Right cardiac atrium (tissue), 5 donors: Measurements from ENCODE around the gene GARNL3. TPM values are rescaled to one million over a fixed set of nuclear protein-coding genes. Genes with fewer than 3 reads are reported as not detected.

Experiments used
- ATAC-seq, 2 donors: fragments of 200-7000 bp; cut with Tn5 transposase; one replicate each; pipeline versions ENCODE4 v1.8.0 to v1.9.1; 2020; ENCODE audit warnings: moderate library complexity in 2 of 2, mild to moderate bottlenecking in 1 of 2
- DNase-seq, 3 donors: peaks; one replicate each; pipeline ENCODE4 v3.0.0-alpha.2; 2020
- H3K27ac ChIP-seq: one replicate; pipeline ENCODE4 v1.5.1; 2013; ENCODE audit warnings: mild to moderate bottlenecking, low read length, control low read depth, moderate library complexity
- H3K27me3 ChIP-seq: one replicate; pipeline ENCODE4 v1.6.1; 2013; ENCODE audit not compliant: control insufficient read depth, insufficient read depth
- H3K4me1 ChIP-seq: one replicate; pipeline ENCODE4 v1.6.1; 2013; ENCODE audit warnings: low read length; ENCODE audit not compliant: control insufficient read depth, insufficient read depth
- H3K4me3 ChIP-seq: one replicate; pipeline ENCODE4 v1.5.1; 2013; ENCODE audit warnings: low read length, control low read depth
- H3K9me3 ChIP-seq: one replicate; pipeline ENCODE4 v1.6.1; 2013; ENCODE audit warnings: low read length; ENCODE audit not compliant: control insufficient read depth
- WGBS: extraction: QIAGEN DNeasy Blood & Tissue Kit; methylation state at CpG from one replicate; pipeline ENCODE4 v1.1.7; 2013; 5-methylcytosine and 5-hydroxymethylcytosine counted together
- intact Hi-C, 4 donors: fragments of 100-400 bp; cut with DNase I; formaldehyde crosslinking; loops; one replicate each; pipeline versions ENCODE4 v1.11.0 to v1.14.0; 2022 to 2023
- polyA plus RNA-seq: library from polyadenylated mRNA; stranded (reverse); fragments of 200-250 nt; gene quantifications from one replicate; pipeline ENCODE4 v1.2.3, GENCODE V29; 2013
- total RNA-seq, 4 donors: library from RNA; stranded (reverse); fragmentation: NEBNext Ultra II Directional; extraction: Animal tissue kit (Norgen Biotek cat#: 25700); gene quantifications; one replicate each; pipeline ENCODE4 v1.2.1, GENCODE V29; 2021
- donor health status: healthy with polysubstance abuse.
- donor health status: DM: no; HTN: yes; CAD: no.
- donor health status: DM: no; HTN: no; CAD: no.
- donor health status: DM: no; HTN: yes; CAD: no; lungs with severe emphysema.
- donor health status: DM: yes; HTN: yes; CAD: no.

The GARNL3 gene
- total and polyA plus RNA-seq, 5 donors, result 9.1 to 24.2 (median 16.4) TPM

- no peak for ATAC-seq
- Histone ChIP-seq H3K4me1 (peaks cover 2% of the 10 kb centered on the region), H3K27ac (no peak overlapping the region), H3K9me3 (no peaks in the 10 kb centered on the region), H3K27me3 (no peaks in the 10 kb centered on the region), H3K4me3 (no peak overlapping the region)
- intact Hi-C loops, result no loop called here
- DNase-seq, result no peak
- WGBS, result 51% methylated on average over 6 of the region's 6 CpGs
Observed at GRCh38 chr9:127368852-127369402, 104.4 kb downstream of the GARNL3 start.

- no peak for DNase-seq
- intact Hi-C loops, result no loop called here
- 93% methylated on average over 8 of the region's 8 CpGs for WGBS
- Histone ChIP-seq H3K4me1 (peaks cover 2% of the 10 kb centered on the region), H3K27ac (no peak overlapping the region), H3K9me3 (no peaks in the 10 kb centered on the region), H3K4me3 (no peak overlapping the region), H3K27me3 (no peaks in the 10 kb centered on the region)
- ATAC-seq, result no peak
Observed at GRCh38 chr9:127369428-127369827, 104.9 kb downstream of the GARNL3 start.

GRCh38 chr9:127370147-127370579 is 105.6 kb downstream of the GARNL3 start:
- 29% methylated on average over 7 of the region's 7 CpGs for WGBS
- DNase-seq (no peak), ATAC-seq (peak in 1 of 2 donors; percentile 22)
- Histone ChIP-seq H3K9me3 (no peaks in the 10 kb centered on the region), H3K27ac (no peak overlapping the region), H3K4me1 (peaks cover 2% of the 10 kb centered on the region), H3K4me3 (no peak overlapping the region), H3K27me3 (no peaks in the 10 kb centered on the region)
- intact Hi-C loops, result no loop called here

- 74% methylated on average over 13 of the region's 13 CpGs for WGBS
- intact Hi-C loops, result no loop called here
- no peak for DNase-seq
- ATAC-seq, result no peak
- no peaks in the 10 kb centered on the region for H3K9me3 ChIP-seq
- no peaks in the 10 kb centered on the region for H3K27me3 ChIP-seq
- H3K4me1 ChIP-seq, result peaks cover 2% of the 10 kb centered on the region
- H3K4me3 ChIP-seq, result no peak overlapping the region
- no peak overlapping the region for H3K27ac ChIP-seq
Observed at GRCh38 chr9:127370672-127371648, 106.4 kb downstream of the GARNL3 start.

- intact Hi-C loops, result no loop called here
- H3K4me3 ChIP-seq, result no peak overlapping the region
- ATAC-seq (no peak), DNase-seq (no peak)
- H3K27ac ChIP-seq, result no peak overlapping the region
- no peaks in the 10 kb centered on the region for H3K4me1 ChIP-seq
- no peaks in the 10 kb centered on the region for H3K9me3 ChIP-seq
- H3K27me3 ChIP-seq, result no peaks in the 10 kb centered on the region
- WGBS, result 96% methylated on average over 3 of the region's 3 CpGs
Observed at GRCh38 chr9:127380479-127380878, 115.9 kb downstream of the GARNL3 start.

GRCh38 chr9:127382541-127382940 is 118.0 kb downstream of the GARNL3 start:
- intact Hi-C loops, result no loop called here

GRCh38 chr9:127384016-127384730 is 119.6 kb downstream of the GARNL3 start:
- DNase-seq, result no peak
- intact Hi-C loops, result no loop called here
- Histone ChIP-seq H3K27me3 (no peaks in the 10 kb centered on the region), H3K4me1 (no peaks in the 10 kb centered on the region), H3K4me3 (no peak overlapping the region), H3K27ac (no peak overlapping the region), H3K9me3 (no peaks in the 10 kb centered on the region)
- 84% methylated on average over 11 of the region's 11 CpGs for WGBS
- ATAC-seq, result no peak

More at GRCh38 chr9:127382541-127382940, 118.0 kb downstream of the GARNL3 start:
- Histone ChIP-seq H3K27ac (no peak overlapping the region), H3K4me3 (no peak overlapping the region), H3K27me3 (no peaks in the 10 kb centered on the region), H3K4me1 (no peaks in the 10 kb centered on the region), H3K9me3 (no peaks in the 10 kb centered on the region)
- no peak for DNase-seq
- WGBS, result 73% methylated on average over 2 of the region's 2 CpGs
- no peak for ATAC-seq

GRCh38 chr9:127384901-127385300 is 120.3 kb downstream of the GARNL3 start:
- Histone ChIP-seq H3K9me3 (no peaks in the 10 kb centered on the region), H3K27ac (no peak overlapping the region), H3K27me3 (no peaks in the 10 kb centered on the region), H3K4me3 (no peak overlapping the region), H3K4me1 (no peaks in the 10 kb centered on the region)
- no peak for ATAC-seq
- intact Hi-C loops, result no loop called here
- DNase-seq, result no peak
- 84% methylated on average over 13 of the region's 13 CpGs for WGBS

GRCh38 chr9:127386249-127386648 is 121.7 kb downstream of the GARNL3 start:
- no peak overlapping the region for H3K27ac ChIP-seq
- no peak overlapping the region for H3K4me3 ChIP-seq
- intact Hi-C loops, result no loop called here
- H3K27me3 ChIP-seq, result no peaks in the 10 kb centered on the region
- no peaks in the 10 kb centered on the region for H3K9me3 ChIP-seq
- DNase-seq, result no peak
- ATAC-seq, result no peak
- H3K4me1 ChIP-seq, result no peaks in the 10 kb centered on the region
- WGBS, result 81% methylated on average over 4 of the region's 4 CpGs

- WGBS, result 83% methylated on average over 10 of the region's 10 CpGs
- Histone ChIP-seq H3K27ac (no peak overlapping the region), H3K27me3 (no peaks in the 10 kb centered on the region), H3K4me3 (no peak overlapping the region), H3K4me1 (no peaks in the 10 kb centered on the region), H3K9me3 (no peaks in the 10 kb centered on the region)
- ATAC-seq, result no peak
- intact Hi-C loops, result no loop called here
- DNase-seq, result no peak
Observed at GRCh38 chr9:127386981-127387380, 122.4 kb downstream of the GARNL3 start.
